SU-DHL-6 (cell line): Measurements from ENCODE around the gene GABBR2.

ENCODE experiments used
- H2AFZ ChIP-seq: fragments of 200-600 bp; sonication (generic); 2 replicates; pipeline ENCODE4 v1.6.1; 2014; ENCODE audit warnings: low read depth, mild to moderate bottlenecking, moderate library complexity, mixed read lengths, antibody characterized with exemption, low read length; ENCODE audit not compliant: severe bottlenecking
- H3F3A ChIP-seq: fragments of 200-600 bp; shearing (Covaris generic); 2 replicates; pipeline ENCODE4 v1.6.0; 2016; ENCODE audit warnings: antibody characterized with exemption, mild to moderate bottlenecking; ENCODE audit not compliant: insufficient read depth
- H3K27ac ChIP-seq: fragments of 200-600 bp; sonication (generic); 2 replicates; pipeline ENCODE4 v1.5.1; 2016; ENCODE audit warnings: low read depth, mild to moderate bottlenecking, low read length, moderate library complexity, mixed read lengths
- H3K27me3 ChIP-seq: fragments of 200-600 bp; sonication (generic), shearing (Covaris generic); 2 replicates; pipeline ENCODE4 v1.6.0; 2014; ENCODE audit warnings: mild to moderate bottlenecking, low read length
- H3K36me3 ChIP-seq: fragments of 200-600 bp; sonication (generic); 2 replicates; pipeline ENCODE4 v1.6.1; 2014; ENCODE audit warnings: mild to moderate bottlenecking, low read length, mixed read lengths
- H3K4me2 ChIP-seq: fragments of 300-600, 200-600 bp; shearing (Covaris generic), sonication (generic); 2 replicates; pipeline ENCODE4 v1.6.0; 2014; ENCODE audit warnings: low read length, low read depth, mild to moderate bottlenecking; ENCODE audit not compliant: poor library complexity, severe bottlenecking
- H3K4me3 ChIP-seq: fragments of 200-600 bp; sonication (generic); 2 replicates; pipeline ENCODE4 v1.5.1; 2014; ENCODE audit warnings: antibody characterized with exemption, low read length, mild to moderate bottlenecking, mixed read lengths; ENCODE audit not compliant: insufficient read depth, poor library complexity, severe bottlenecking
- H3K79me2 ChIP-seq: fragments of 200-600 bp; sonication (generic); 2 replicates; pipeline ENCODE4 v1.6.1; 2014; ENCODE audit warnings: mild to moderate bottlenecking, low read length, moderate library complexity; ENCODE audit not compliant: insufficient read depth
- H3K9ac ChIP-seq: fragments of 200-600 bp; sonication (generic); 2 replicates; pipeline ENCODE4 v1.7.0; 2014; ENCODE audit warnings: mild to moderate bottlenecking, low read length
- H3K9me2 ChIP-seq: fragments of 200-600 bp; sonication (generic); replicated peaks from 2 replicates; pipeline ENCODE4 v1.6.1; 2014; ENCODE audit warnings: low read length; ENCODE audit not compliant: insufficient read depth
- H3K9me3 ChIP-seq: fragments of 200-600 bp; sonication (generic); 2 replicates; pipeline ENCODE4 v1.6.1; 2014; ENCODE audit warnings: low read length, mixed read lengths; ENCODE audit not compliant: insufficient read depth
- H4K20me1 ChIP-seq: fragments of 200-600 bp; sonication (generic); 2 replicates; pipeline ENCODE4 v1.6.1; 2014; ENCODE audit warnings: low read depth, mild to moderate bottlenecking, antibody characterized with exemption, low read length, moderate library complexity, mixed read lengths
- CTCF ChIP-seq: fragments of 200-600 bp; sonication (generic); IDR thresholded peaks from one replicate; pipeline ENCODE4 v1.5.1; 2017; ENCODE audit warnings: antibody characterized with exemption, mild to moderate bottlenecking, low read length, moderate library complexity; ENCODE audit not compliant: insufficient read depth, poor library complexity, severe bottlenecking
- EZH2phosphoT487 ChIP-seq: fragments of 200-600 bp; sonication (generic), shearing (Covaris generic); conservative IDR thresholded peaks from 2 replicates; pipeline ENCODE4 v1.6.1; 2018; ENCODE audit warnings: mild to moderate bottlenecking, antibody characterized with exemption, low read length, moderate library complexity, mixed read lengths

The GABBR2 gene

GRCh38 chr9:98576859-98577258, 131.9 kb downstream of the GABBR2 start:
- Histone ChIP-seq H3K27ac (no peak overlapping the region), H3K9me3 (no peaks in the 10 kb centered on the region), H3K4me3 (no peak overlapping the region), H2AFZ (no peak overlapping the region), H3F3A (no peaks in the 10 kb centered on the region), H3K4me2 (no peak overlapping the region), H3K79me2 (no peaks in the 10 kb centered on the region), H3K9me2 (no peaks in the 10 kb centered on the region), H3K36me3 (no peaks in the 10 kb centered on the region), H3K9ac (no peak overlapping the region), H3K27me3 (no peaks in the 10 kb centered on the region), H4K20me1 (no peaks in the 10 kb centered on the region)
- no peak for TF ChIP-seq CTCF
- TF ChIP-seq EZH2phosphoT487 = no peak

- H3K79me2 ChIP-seq = no peaks in the 10 kb centered on the region
- H3F3A ChIP-seq = no peaks in the 10 kb centered on the region
- H3K36me3 ChIP-seq = no peaks in the 10 kb centered on the region
- no peaks in the 10 kb centered on the region for H3K9me3 ChIP-seq
- H2AFZ ChIP-seq = no peak overlapping the region
- no peak overlapping the region for H3K4me3 ChIP-seq
- H3K27ac ChIP-seq = no peak overlapping the region
- no peaks in the 10 kb centered on the region for H3K9me2 ChIP-seq
- TF ChIP-seq EZH2phosphoT487 (no peak), CTCF (no peak)
- H3K4me2 ChIP-seq = no peak overlapping the region
- H3K9ac ChIP-seq = no peak overlapping the region
- no peaks in the 10 kb centered on the region for H4K20me1 ChIP-seq
- no peaks in the 10 kb centered on the region for H3K27me3 ChIP-seq
Measured at GRCh38 chr9:98576354-98576753, 132.4 kb downstream of the GABBR2 start.

GRCh38 chr9:98575379-98576346, 133.1 kb downstream of the GABBR2 start:
- H3K9ac ChIP-seq = no peak overlapping the region
- H3K79me2 ChIP-seq = no peaks in the 10 kb centered on the region
- no peak overlapping the region for H2AFZ ChIP-seq
- H3K9me2 ChIP-seq = no peaks in the 10 kb centered on the region
- no peaks in the 10 kb centered on the region for H3K27me3 ChIP-seq
- H4K20me1 ChIP-seq = no peaks in the 10 kb centered on the region
- no peaks in the 10 kb centered on the region for H3F3A ChIP-seq
- no peak overlapping the region for H3K4me3 ChIP-seq
- H3K4me2 ChIP-seq = no peak overlapping the region
- H3K9me3 ChIP-seq = no peaks in the 10 kb centered on the region
- no peak overlapping the region for H3K27ac ChIP-seq
- TF ChIP-seq CTCF = no peak
- no peaks in the 10 kb centered on the region for H3K36me3 ChIP-seq
